Measurements from ENCODE around the gene FIGN.

FIGN gene

GRCh38 chr2:163558251-163559021 is 177.4 kb downstream of the FIGN start:
- H3K4me3 ChIP-seq (ENCODE audit: low read depth, low read length) = no peak overlapping the region

GRCh38 chr2:163556511-163556910 is 179.3 kb downstream of the FIGN start:
- TF ChIP-seq CTCF (IDR thresholded peaks at IDR 0.05; ENCODE audit: low read depth, low read length) = no peak
- H3K4me3 ChIP-seq (ENCODE audit: low read depth, low read length) = no peak overlapping the region

More at GRCh38 chr2:163558251-163559021, 177.4 kb downstream of the FIGN start:
- TF ChIP-seq CTCF (IDR thresholded peaks at IDR 0.05; ENCODE audit: low read depth, low read length) = no peak

GRCh38 chr2:163554864-163555263 is 180.9 kb downstream of the FIGN start:
- TF ChIP-seq CTCF (IDR thresholded peaks at IDR 0.05; ENCODE audit: low read depth, low read length) = no peak
- H3K4me3 ChIP-seq (ENCODE audit: low read depth, low read length) = no peak overlapping the region

- no peak overlapping the region for H3K4me3 ChIP-seq (ENCODE audit: low read depth, low read length)
- TF ChIP-seq CTCF (IDR thresholded peaks at IDR 0.05; ENCODE audit: low read depth, low read length) = no peak
These were observed 182.2 kb downstream of the FIGN start for GRCh38 chr2:163553601-163554000.

GRCh38 chr2:163552758-163553157 is 183.1 kb downstream of the FIGN start:
- TF ChIP-seq CTCF (IDR thresholded peaks at IDR 0.05; ENCODE audit: low read depth, low read length) = no peak
- H3K4me3 ChIP-seq (ENCODE audit: low read depth, low read length) = no peak overlapping the region

GRCh38 chr2:163551616-163552373 is 184.0 kb downstream of the FIGN start:
- H3K4me3 ChIP-seq (ENCODE audit: low read depth, low read length) = no peak overlapping the region
- TF ChIP-seq CTCF (IDR thresholded peaks at IDR 0.05; ENCODE audit: low read depth, low read length) = no peak

GRCh38 chr2:163548970-163549369 is 186.8 kb downstream of the FIGN start:
- TF ChIP-seq CTCF (IDR thresholded peaks at IDR 0.05; ENCODE audit: low read depth, low read length) = no peak
- no peak overlapping the region for H3K4me3 ChIP-seq (ENCODE audit: low read depth, low read length)

All from WI38 (cell line).